ENCODE results near the gene MGAT4C. TPM values are rescaled to one million over a fixed set of nuclear protein-coding genes. Genes with fewer than 3 reads are reported as not detected.

MGAT4C gene
- total RNA-seq, 2 donors from 2014 or later: 0.11 to 1.8 TPM

DNA sequence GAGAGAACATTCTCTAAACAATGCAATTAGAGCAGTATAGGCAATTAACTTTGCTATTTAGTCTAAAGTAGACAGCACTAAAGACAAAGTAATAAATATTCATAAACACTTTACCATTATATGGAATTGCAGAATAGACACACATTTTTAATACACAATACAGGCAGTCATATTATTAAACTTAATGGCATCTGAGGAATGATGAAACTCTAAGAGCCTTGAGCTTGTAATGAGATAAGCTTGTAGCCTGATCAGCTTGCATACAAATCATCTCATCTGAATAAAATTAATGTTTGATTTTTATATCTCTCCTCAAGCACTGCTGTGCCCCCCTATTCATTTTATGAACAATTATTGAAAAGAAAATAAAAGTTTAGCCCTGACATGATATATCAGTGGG lies 107.6 kb downstream of the MGAT4C start:
- TF ChIP-seq, protein P1, sequence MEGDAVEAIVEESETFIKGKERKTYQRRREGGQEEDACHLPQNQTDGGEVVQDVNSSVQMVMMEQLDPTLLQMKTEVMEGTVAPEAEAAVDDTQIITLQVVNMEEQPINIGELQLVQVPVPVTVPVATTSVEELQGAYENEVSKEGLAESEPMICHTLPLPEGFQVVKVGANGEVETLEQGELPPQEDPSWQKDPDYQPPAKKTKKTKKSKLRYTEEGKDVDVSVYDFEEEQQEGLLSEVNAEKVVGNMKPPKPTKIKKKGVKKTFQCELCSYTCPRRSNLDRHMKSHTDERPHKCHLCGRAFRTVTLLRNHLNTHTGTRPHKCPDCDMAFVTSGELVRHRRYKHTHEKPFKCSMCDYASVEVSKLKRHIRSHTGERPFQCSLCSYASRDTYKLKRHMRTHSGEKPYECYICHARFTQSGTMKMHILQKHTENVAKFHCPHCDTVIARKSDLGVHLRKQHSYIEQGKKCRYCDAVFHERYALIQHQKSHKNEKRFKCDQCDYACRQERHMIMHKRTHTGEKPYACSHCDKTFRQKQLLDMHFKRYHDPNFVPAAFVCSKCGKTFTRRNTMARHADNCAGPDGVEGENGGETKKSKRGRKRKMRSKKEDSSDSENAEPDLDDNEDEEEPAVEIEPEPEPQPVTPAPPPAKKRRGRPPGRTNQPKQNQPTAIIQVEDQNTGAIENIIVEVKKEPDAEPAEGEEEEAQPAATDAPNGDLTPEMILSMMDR (conservative IDR thresholded peaks at IDR 0.05): no peak
- Histone ChIP-seq H3K27me3 (ENCODE audit: control insufficient read depth, insufficient read depth, low read length, poor library complexity, severe bottlenecking) (no peaks in the 10 kb centered on the region), H3K9ac (ENCODE audit: extremely low read depth, low read length, poor library complexity, severe bottlenecking) (no peak overlapping the region), H3K4me3 (ENCODE audit: low read length) (no peak overlapping the region), H3K9me3 (ENCODE audit: control insufficient read depth, low read length) (peaks cover 5% of the 10 kb centered on the region), H3K36me3 (ENCODE audit: control insufficient read depth, insufficient read depth, low read length) (no peaks in the 10 kb centered on the region), H3K4me1 (ENCODE audit: control insufficient read depth, insufficient read depth, low read length) (no peaks in the 10 kb centered on the region), H3K27ac (ENCODE audit: low read depth, low read length) (no peak overlapping the region)
- Mint-ChIP-seq H3K9me3 (peaks cover 15% of the 10 kb centered on the region), H3K4me1 (peaks cover 10% of the 10 kb centered on the region), H3K4me3 (no peak overlapping the region), H3K27me3 (ENCODE audit: insufficient read depth) (no peaks in the 10 kb centered on the region), H3K36me3 (ENCODE audit: low read depth) (no peaks in the 10 kb centered on the region), H3K27ac (no peak overlapping the region)
- no peak for DNase-seq

DNA sequence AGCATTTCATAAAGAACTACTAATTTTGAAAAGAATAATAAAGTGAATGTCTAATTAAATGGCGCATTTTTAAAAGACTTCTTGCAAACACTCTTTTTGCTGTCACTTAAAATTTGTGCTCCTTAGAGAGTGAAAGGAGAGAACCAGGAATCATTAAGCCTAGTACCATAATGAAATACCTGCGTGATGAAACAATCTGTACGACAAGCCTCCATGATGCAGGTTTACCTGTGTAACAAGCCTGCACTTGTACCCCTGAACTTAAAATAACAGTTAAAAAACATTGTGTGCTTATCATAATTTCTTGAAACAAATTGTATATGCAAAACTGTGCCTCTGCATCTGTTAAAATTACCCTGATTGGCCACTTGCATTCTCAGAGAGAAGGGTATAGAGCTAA lies 108.1 kb downstream of the MGAT4C start:
- Mint-ChIP-seq H3K9me3 (peaks cover 15% of the 10 kb centered on the region), H3K4me3 (no peak overlapping the region), H3K27me3 (ENCODE audit: insufficient read depth) (no peaks in the 10 kb centered on the region), H3K27ac (no peak overlapping the region), H3K4me1 (peaks cover 9% of the 10 kb centered on the region), H3K36me3 (ENCODE audit: low read depth) (no peaks in the 10 kb centered on the region)
- Histone ChIP-seq H3K27ac (ENCODE audit: low read depth, low read length) (no peak overlapping the region), H3K27me3 (ENCODE audit: control insufficient read depth, insufficient read depth, low read length, poor library complexity, severe bottlenecking) (no peaks in the 10 kb centered on the region), H3K36me3 (ENCODE audit: control insufficient read depth, insufficient read depth, low read length) (no peaks in the 10 kb centered on the region), H3K4me1 (ENCODE audit: control insufficient read depth, insufficient read depth, low read length) (no peaks in the 10 kb centered on the region), H3K9me3 (ENCODE audit: control insufficient read depth, low read length) (peaks cover 5% of the 10 kb centered on the region), H3K4me3 (ENCODE audit: low read length) (no peak overlapping the region), H3K9ac (ENCODE audit: extremely low read depth, low read length, poor library complexity, severe bottlenecking) (no peak overlapping the region)
- TF ChIP-seq, protein P1 (conservative IDR thresholded peaks at IDR 0.05): no peak
- WGBS, 2 experiments (ENCODE audit: insufficient coverage in 1 of 2, insufficient read length in 1 of 2): 30 to 59% methylated on average over 2 to 3 of the region's 3 CpGs
- no peak for DNase-seq

DNA sequence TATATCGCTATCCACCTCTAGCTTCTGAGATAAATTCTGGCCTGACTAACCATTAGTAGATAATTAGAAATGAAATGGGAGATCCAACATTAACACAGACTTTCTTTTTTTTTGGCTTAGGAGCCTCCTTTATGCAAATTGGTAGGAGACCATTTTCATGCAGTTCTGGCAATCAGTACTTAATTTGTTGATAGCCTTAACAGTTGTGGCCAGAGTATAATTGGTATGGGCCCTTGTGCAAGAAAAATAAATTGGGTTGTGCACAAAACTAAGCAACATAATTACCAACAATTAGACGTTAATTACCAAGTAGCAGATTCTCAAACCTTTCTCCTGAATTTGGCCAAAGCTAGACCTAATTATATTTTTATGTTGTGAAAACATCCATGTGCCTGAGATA lies 111.0 kb downstream of the MGAT4C start:
- no peaks in the 10 kb centered on the region for H3K36me3 Mint-ChIP-seq (ENCODE audit: low read depth)
- H3K4me1 Mint-ChIP-seq: peaks cover 10% of the 10 kb centered on the region
- peaks cover 2% of the 10 kb centered on the region for H3K9me3 Mint-ChIP-seq
- H3K27me3 ChIP-seq (ENCODE audit: control insufficient read depth, insufficient read depth, low read length, poor library complexity, severe bottlenecking): no peaks in the 10 kb centered on the region
- H3K9me3 ChIP-seq (ENCODE audit: control insufficient read depth, low read length): no peaks in the 10 kb centered on the region
- H3K36me3 ChIP-seq (ENCODE audit: control insufficient read depth, insufficient read depth, low read length): no peaks in the 10 kb centered on the region
- H3K4me3 Mint-ChIP-seq: no peak overlapping the region
- TF ChIP-seq, protein P1 (conservative IDR thresholded peaks at IDR 0.05): no peak
- WGBS, 2 experiments (ENCODE audit: insufficient coverage in 1 of 2, insufficient read length in 1 of 2): 90% methylated on average over 2 of the region's 2 CpGs; no CpG with 5 or more reads in 1 of the 2 experiments
- H3K27ac ChIP-seq (ENCODE audit: low read depth, low read length): no peak overlapping the region
- no peak for DNase-seq
- no peak overlapping the region for H3K4me3 ChIP-seq (ENCODE audit: low read length)
- no peaks in the 10 kb centered on the region for H3K27me3 Mint-ChIP-seq (ENCODE audit: insufficient read depth)
- H3K4me1 ChIP-seq (ENCODE audit: control insufficient read depth, insufficient read depth, low read length): no peaks in the 10 kb centered on the region
- no peak overlapping the region for H3K27ac Mint-ChIP-seq
- H3K9ac ChIP-seq (ENCODE audit: extremely low read depth, low read length, poor library complexity, severe bottlenecking): no peak overlapping the region
